Stimulated activated CD4-positive, alpha-beta T cell treated with anti-CD3 and anti-CD28 coated beads, Interleukin-4, amount 100 ng/mL, for 1 hour (primary cell): Measurements from ENCODE around the gene ALX4.

Experiments used
- DNase-seq: peaks from one replicate; pipeline ENCODE4 v3.0.0-alpha.2; 2020

ALX4 gene

DNA sequence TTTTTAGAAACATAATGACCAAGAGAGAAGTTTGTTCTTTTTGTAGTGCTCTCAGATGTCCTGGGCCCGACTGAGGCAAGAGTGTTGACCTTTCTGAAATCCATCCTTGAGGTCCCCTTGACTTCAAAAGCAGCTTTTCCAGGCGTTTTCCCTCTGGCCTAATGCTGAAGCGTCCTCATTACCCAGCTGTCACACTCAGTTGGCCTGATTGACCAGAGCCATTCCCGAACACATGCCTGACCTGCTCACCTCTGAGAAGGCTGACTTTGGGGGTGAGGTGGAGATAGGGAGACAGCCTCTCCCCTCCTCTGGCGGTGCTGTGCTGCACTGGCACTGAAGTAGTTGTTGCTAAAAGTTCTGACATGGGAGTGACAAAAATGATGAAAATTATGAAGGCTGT, 66.9 kb downstream of the ALX4 start:
- no peak for DNase-seq

- DNase-seq, result no peak
Measured at GRCh38 chr11:44241851-44242250, 68.1 kb downstream of the ALX4 start.

DNA sequence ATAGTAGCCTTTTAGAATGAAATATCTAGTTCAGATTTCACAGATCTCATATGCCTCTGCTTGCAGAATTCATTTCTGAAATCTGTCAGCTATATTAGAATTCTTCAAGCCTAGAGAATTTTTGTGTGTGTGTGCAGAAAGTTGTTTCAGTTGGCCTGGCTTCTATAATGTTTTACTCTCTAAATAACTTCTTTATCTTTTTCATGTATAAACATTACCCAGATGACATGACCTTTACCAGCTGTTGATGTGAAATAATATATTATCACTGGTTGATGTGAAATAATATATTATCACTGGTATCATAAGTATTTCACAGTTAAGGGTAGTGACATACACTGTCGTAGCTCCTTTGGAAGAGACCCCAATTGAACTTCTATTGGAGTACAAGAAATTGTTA, 72.8 kb downstream of the ALX4 start:
- DNase-seq, result no peak

GRCh38 chr11:44236296-44236695, 73.6 kb downstream of the ALX4 start:
- no peak for DNase-seq

DNA sequence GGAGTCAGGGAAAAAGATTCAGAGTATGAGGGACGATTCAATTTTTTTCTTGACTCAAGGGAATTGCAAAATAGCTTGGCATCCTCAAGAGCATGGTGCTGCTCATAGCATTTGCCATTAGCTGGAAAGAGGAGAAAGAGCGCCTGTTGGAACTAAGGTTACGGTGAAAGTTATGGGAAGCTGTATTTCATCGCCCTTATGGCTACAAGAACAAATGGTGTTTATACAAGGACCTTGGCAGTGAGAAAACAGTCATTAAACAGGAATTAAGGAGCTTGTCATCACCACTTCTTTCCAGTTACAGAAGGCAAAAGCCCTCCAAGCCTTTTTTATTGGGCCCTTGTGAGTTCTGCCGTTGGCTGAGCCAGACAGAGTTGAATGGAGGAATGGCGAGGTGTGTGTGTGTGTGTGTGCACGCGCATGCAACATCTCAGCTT, 74.2 kb downstream of the ALX4 start:
- no peak for DNase-seq

DNA sequence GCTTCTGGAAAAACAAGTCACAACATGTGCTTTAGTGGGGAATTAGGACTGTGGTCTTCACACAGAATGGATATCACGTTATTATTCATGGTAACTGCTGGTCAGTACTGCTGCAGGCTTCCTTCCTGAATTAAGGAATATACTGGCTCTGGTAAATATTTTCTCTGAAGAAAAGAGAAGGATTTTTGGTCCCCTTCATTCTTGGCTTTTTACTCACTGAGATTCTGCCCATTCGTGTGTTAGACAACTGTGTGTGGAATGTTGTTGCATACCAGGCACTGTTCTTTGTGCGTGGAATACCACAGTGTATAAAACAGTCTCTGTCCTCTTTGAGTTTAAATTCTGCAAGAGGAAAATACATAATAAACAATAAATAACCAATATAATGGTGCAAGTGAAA, 80.3 kb downstream of the ALX4 start:
- DNase-seq, result no peak

DNA sequence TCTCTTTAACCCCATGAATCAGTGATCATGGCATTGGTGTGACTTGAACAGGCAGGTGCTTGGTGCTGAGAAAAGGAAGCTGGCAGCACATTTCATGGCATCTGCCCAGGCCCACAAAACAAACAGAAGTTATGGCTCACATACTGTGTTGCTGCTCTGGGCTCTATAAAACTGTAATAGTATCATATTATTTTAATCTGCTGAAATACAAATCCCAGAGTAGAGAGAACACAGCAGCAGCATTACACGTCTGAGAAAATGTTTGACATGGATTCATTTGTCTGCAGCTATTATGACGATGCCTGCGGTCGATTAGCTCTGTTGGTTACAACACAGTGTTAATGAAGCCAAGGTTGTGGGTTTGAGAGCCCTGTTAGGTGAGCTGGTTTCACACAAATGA, 80.8 kb downstream of the ALX4 start:
- no peak for DNase-seq

GRCh38 chr11:44228379-44228778, 81.6 kb downstream of the ALX4 start:
- DNase-seq, result no peak

DNA sequence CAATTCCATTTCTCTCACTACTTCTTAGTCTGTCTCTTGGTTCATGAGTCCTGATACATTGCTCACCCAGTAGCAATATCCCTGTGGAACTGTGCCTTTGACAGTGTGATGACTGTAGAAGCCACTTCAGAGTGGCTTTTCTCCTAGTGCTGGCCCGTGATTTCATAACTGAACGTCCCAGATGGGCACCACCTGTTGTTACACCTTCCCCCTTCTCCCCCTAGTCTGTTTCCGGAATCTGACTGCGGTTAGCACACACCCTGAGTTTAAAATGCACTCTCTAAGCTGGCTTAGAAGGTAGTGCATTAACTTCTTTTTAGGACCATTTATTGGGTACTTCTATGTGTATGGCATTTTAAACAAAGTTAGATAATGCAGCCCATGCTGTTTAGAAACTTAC, 83.0 kb downstream of the ALX4 start:
- no peak for DNase-seq

- no peak for DNase-seq
Measured at GRCh38 chr11:44226490-44226889, 83.4 kb downstream of the ALX4 start.

DNA sequence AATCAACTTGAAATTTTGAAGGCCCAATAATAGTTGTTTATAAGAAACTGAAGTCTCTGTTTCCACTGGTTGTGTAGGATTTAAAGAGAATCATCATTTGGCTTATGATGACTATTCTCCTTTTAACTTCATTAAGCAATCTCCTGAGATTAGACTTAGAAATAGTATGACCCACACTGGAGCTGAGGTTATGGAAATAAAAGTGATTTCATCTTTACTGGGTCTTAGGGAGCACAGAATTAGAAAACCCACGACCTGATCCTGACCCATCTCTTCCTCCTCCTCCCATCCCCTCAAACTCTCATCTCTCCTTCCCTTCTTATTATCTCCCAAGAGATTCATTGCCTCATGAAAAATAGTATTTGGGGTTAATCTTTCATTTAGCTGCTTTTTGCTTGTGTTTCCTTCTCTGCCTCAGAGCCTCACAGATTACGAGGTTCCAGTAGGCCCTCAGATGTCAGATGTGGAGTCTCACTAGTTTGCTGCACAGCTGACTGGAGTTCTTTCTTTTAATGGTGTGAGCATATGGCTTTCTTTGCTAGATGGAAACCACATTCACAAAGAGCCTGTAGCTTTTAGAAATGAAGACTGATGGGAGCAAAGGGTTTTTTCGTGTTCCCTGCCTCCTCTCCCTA, 85.0 kb downstream of the ALX4 start:
- no peak for DNase-seq

DNA sequence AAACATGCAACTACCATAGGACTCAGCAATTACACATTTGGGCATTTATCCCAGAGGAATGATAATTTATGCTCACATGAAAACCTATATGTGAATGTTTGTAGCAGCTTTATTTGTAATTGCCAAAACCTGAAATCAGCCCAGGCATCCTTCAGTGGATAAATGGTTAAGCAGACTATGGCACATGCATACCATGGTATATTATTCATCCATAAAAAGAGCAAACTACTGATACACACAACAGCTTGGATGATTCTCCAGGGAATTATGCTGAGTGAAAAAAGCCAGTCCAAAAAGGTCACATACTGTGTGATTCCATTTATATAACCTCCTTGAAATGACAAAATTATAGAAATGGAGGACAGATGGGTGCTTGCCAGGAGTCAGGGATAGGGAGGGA, 86.7 kb downstream of the ALX4 start:
- DNase-seq, result no peak

DNA sequence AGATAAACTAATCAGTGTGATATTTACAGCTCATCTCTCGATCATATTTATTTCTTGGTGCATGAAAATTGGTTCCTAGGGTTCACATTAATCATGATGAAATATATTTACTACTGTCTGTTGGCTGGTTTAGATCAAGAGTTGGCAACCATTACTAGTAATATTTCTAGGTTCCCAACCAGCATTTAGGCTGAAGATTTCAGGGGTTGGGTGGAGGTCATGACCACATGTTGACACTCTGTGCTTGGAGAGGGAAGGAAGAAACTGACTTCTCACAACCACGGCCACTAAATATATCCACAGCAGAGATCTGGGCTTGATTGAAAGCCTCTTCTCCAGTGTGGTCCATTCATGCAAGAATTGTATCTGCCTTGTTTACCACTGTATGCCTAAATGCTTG, 87.9 kb downstream of the ALX4 start:
- DNase-seq, result no peak

- DNase-seq, result no peak
Measured at GRCh38 chr11:44221456-44221855, 88.5 kb downstream of the ALX4 start.

DNA sequence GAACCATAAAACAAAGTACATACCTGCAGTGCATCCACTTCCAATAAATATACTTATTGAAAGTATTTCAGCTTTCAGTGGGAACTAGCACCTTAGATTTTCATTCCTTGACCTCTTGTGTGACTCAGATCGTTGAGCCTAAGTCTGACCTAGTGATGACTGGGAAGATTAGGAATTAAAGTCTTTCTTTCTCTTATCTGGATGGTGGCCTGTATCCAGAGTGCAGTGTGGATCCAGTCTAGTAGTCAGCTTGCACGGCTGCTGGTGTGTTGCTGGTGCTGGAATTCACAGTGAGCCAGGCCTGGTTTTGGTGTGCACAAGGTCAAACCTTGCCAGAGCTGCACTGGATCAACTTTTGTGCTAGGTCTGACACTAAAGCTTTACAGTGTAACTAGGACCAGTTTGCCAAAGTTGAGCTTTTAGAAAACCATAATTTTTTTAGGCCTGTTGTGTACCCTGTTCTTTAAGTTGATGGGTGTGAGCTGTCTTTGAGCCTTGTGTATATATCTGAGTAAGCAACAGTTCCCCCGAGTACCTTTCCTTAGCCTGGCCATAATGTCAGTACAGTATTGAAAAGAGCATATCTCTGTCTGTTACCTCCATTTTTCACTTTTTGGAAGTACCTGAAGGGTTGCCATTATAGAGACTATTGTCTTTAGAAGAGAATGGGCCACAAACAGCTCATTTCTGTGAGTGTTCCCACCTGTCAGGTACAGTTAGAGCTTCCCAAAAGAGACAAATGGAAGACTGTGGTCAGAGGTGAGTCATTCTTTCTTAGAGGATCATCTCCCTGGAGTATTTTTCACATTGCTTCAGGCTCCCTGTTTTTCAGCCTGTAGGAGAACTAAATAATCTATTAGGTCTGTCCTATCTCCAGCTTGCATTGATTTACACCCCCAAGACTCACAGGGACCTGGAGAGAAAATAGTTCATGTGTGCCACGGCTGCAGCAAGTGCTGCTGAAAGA, 89.8 kb downstream of the ALX4 start:
- no peak for DNase-seq

DNA sequence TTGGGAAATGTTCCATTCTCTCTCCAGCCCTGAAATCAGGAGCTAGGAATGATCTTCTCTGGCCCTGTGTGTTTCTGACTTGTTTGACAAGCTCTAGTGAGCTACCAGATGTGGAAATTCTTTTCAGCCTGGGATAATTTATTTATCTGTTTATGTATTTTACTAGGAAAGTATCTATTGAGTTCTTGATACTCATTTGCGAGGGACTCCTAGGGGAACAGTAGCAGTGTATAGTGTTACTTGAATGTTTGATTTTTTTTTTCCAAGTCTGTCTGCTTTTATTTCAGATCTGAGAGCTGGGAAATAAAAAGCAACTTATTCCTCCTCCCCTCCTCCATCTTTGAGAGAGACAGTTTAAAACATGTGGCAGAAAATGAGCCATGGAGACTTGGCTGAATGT, 92.5 kb downstream of the ALX4 start:
- no peak for DNase-seq

GRCh38 chr11:44213148-44213547, 96.8 kb downstream of the ALX4 start:
- no peak for DNase-seq

GRCh38 chr11:44212128-44212527, 97.8 kb downstream of the ALX4 start:
- DNase-seq, result no peak
